Pericardium fibroblast (primary cell): ENCODE data around the gene SHF. TPM values are rescaled to one million over a fixed set of nuclear protein-coding genes. Genes with fewer than 3 reads are reported as not detected.

Experiments
- total RNA-seq: library from RNA; depleted of rRNA; stranded (reverse); fragments of >200 nt; gene quantifications from 2 replicates; pipeline ENCODE4 v1.2.3, GENCODE V29; 2015

The SHF gene, protein sequence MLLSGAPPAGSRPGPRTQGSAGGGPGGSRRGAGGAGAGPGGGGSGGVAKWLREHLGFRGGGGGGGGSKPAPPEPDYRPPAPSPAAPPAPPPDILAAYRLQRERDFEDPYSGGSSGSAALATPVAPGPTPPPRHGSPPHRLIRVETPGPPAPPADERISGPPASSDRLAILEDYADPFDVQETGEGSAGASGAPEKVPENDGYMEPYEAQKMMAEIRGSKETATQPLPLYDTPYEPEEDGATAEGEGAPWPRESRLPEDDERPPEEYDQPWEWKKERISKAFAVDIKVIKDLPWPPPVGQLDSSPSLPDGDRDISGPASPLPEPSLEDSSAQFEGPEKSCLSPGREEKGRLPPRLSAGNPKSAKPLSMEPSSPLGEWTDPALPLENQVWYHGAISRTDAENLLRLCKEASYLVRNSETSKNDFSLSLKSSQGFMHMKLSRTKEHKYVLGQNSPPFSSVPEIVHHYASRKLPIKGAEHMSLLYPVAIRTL
- total RNA-seq, result 2.9 and 4.7 TPM in 2 replicates

DNA sequence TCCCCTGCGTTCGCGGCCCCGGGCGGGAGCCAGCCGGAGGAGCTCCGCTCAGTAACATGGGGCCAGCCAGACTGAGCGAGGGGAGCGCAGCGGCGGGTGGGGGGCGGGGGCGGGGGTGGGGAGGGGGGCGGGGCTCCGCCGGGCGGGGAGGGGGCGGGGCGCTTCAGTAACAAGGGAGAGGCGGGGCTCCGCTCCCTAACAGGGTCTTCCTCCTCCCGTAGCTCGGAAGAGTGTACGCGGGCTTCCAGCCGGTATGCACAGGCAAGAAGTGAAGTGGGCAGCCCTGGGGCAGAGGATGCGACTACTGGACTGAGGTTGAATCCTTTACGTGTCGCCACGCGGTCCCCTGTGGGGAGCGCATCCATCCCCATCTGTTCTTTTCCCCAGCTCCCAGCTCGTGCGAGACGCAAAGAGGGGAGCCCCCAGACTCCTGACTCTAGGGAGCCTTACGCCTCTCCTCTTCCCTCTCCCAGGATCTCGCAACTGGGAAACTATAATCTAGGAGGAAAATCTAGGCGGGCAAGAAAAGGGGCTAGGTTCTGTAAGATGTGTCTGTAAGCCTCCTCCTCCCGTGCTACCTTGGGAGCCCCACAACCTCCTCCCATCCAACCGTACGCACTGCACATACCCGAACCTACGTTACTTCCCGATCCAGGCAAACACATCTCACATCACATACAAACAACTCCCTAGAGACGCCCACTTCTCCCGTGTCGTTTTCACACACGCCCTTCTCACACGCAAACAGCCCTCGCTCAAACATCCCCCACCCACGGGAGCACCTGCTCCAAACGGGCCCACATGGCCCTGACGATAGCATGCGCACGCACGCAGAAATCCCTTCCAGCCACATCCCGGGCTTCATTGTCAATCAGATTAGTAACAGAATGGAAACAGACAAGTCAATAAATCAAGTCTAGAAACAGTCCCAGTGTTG is at the start of gene SHF:
SHF (minus strand) TSS at position 73 of the 937 bp plus-strand sequence; CDS start at position 58, 15 bp downstream.

DNA sequence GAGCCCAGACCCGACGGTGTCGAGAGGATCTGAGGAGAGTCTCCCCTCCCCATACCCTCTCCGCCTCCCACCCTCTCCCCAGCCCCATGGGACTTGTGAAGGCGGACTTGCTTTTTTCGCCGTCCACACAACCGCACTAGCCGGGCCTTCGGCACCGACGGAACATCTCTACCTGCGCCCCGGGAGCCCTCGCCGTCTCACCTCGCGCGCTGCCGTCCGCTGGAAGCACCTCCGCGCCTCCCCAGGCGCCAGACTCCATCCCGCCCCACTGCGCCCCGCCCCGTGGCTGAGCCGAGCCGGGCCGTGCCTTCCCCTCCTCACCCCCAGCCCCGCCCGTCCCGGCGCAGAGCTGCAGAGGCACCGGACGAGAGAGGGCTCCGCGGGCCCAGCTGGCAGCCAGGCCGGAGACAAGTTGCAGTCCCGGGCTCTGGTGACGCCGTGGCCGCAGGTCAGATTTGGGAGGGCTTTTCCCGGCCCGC is 58.1 kb downstream of the SHF start, which contains the start of the genes DUOX1 and DUOXA1:
DUOX1 (plus strand) TSS at position 344 of the 479 bp plus-strand sequence. CDS start 1,973 bp downstream, outside the sequence.
DUOXA1 (minus strand) TSS at position 229 of the 479 bp plus-strand sequence. CDS start 6,865 bp downstream, outside the sequence.

Other genes with a start within 250 kb of the SHF start
- gene TERB2, start 231.3 kb downstream of the SHF start, total RNA-seq, result not detected in 2 replicates
- 5.1 and 10.2 TPM in 2 replicates for gene SORD, start 164.8 kb downstream of the SHF start, total RNA-seq
- not detected in 2 replicates for gene DUOX2, start 73.8 kb downstream of the SHF start, total RNA-seq
- gene DUOXA2, start 73.6 kb downstream of the SHF start, total RNA-seq, result not detected in 2 replicates
- not detected in 2 replicates for gene DUOXA1, start 58.1 kb downstream of the SHF start, total RNA-seq
- gene DUOX1, start 58.0 kb downstream of the SHF start, total RNA-seq, result not detected in 2 replicates
- not detected in 2 replicates for gene SLC28A2, start 64.3 kb upstream of the SHF start, total RNA-seq
- gene GATM, start 190.6 kb upstream of the SHF start, total RNA-seq, result 0.17 and 1.9 TPM in 2 replicates